PC-3 (cell line): ENCODE data around the gene KISS1.
"Not testable (repeated sequence)": the region's sequence is repeated elsewhere in the genome, so short reads cannot be mapped to it uniquely, and the experiment has no call there.

Experiments used
- CTCF ChIP-seq: fragments of 300-600 bp; sonication (generic); conservative IDR thresholded peaks from 2 replicates; pipeline ENCODE4 v1.5.1; 2017; ENCODE audit warnings: antibody characterized with exemption, low read depth, mild to moderate bottlenecking, low read length
- EZH2phosphoT487 ChIP-seq: fragments of 300-600 bp; sonication (generic); IDR thresholded peaks from 2 replicates; pipeline ENCODE4 v1.6.1; 2018; ENCODE audit warnings: mild to moderate bottlenecking, antibody characterized with exemption, low read length, borderline replicate concordance

- TF ChIP-seq CTCF, EZH2phosphoT487: not testable (repeated sequence)
Measured at GRCh38 chr1:204238520-204238919, 42.2 kb upstream of the KISS1 start.
